HG03558 (cell line): ENCODE data around the gene CIPC.

Experiments used
- ATAC-seq: cut with Tn5 transposase; IDR thresholded peaks from one replicate; pipeline ENCODE4 v1.9.1; 2021; ENCODE audit warnings: moderate number of reproducible peaks; ENCODE audit not compliant: unreplicated experiment; ENCODE audit errors: extremely low read depth

Gene CIPC

DNA sequence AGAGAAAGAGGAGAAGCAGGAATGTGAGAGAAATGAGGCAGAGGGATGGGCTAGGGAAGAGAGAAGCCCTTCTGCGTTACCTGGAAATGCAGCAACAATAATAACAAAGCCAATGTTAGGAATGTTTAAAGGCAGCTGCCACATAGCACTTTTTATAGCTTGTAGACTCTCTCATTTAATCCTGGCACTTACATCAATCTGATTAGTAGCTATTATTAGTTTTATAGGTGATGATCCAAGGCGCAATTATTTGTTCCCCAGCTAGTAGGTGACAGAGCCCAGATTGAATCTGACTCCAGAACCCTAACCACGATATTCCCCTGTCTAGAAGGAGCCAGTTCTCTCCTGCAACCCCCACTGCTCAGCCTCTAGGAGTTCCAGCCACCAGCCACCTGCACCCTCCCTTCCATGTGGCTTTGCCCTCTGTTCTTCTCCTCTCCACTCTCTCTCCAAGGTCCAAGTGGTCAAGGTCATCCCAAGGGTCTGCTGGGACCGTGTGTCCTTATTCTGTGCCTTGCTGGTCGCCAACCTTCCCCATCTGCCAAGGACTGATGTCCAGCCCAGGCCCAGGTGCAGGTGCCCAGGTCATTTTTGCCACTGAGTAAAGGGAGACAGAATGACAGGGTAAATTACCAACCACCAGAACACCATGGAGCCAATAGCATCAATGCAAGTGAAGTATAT is 29.4 kb upstream of the CIPC start:
- no peak for ATAC-seq

DNA sequence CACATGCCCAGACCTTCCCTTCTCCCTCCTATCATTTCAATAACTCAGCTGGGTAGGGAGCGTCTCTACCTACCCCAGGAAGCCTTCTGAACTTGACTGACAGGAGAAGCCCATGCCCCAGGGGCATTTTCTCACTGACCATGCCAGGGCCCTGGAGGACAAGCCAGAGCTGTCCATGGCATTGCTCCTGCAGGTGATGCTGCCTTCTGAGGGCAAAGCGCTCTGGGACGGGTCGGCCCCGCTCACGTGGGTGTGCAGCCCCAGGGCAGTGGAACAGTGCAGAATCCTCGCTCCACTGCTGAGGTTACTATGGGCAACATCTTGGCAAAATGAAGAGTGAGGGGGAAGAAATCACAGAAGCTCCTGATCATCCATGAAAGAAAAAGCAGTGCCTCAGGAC is 28.5 kb upstream of the CIPC start:
- ATAC-seq = no peak

DNA sequence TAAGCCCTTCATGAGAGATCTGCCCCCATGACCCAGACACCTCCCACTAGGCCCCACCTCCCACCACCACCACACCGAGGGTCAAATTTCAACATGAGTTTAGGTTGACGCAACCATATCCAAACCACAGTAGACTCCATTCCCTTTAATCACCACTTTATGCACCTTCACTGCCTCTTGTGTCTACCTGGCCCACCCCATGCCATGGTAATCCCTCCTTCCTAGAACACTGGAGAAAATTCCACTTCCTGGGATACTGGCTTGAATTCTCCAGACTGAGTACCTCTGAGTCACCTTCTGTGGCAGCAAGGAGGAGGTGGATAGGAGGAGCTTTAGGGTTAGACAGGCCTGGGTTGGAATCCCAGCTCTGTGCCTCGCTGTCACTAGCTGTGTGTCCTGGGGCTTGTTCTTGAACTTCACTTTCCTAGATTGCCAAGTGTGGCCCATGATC is 26.1 kb upstream of the CIPC start:
- no peak for ATAC-seq

DNA sequence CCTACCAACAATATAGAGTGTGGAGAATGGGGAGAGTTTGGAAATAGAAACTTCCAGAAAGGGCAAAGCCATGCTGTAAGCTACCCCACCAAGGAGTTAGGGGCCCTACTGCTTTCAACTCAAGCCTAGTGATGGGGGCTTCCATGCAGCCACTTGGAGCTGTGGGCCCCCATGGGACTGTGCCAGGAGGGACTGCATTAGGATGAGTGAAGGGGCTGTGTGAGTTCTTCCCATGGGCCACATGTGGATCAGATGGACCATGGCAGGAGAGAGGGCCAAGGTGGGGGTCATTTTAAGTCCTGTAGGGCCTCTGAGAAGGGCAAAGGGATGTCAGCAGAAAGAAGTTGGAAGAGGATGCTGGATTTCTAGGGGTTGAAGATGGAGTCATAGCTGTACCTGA is 23.1 kb upstream of the CIPC start:
- ATAC-seq = no peak

DNA sequence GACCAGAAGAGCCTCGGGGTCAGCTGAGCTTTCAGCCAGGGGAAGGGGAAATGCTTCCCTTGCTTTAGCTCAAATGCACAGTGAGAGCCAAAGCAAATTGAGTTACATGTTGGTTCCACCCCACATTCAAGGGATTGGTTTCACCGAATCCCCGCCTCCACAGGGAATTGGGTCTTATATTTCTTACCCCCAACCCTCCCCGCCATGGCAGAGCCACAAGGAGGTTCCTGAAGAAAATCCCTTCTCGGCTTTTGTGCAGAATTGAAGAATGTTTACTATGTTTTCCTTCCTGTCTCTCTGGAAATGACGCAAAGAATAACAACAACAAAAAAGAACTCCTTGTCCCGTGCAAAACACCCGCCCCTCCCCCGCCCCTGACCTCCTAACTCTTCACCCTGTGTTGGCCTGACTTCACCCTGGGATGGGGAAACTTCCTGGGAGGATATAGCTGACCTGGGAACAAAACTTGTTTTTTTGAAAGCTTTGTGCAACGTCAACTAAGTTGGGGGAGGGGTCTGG is 21.9 kb upstream of the CIPC start:
- ATAC-seq = no peak

DNA sequence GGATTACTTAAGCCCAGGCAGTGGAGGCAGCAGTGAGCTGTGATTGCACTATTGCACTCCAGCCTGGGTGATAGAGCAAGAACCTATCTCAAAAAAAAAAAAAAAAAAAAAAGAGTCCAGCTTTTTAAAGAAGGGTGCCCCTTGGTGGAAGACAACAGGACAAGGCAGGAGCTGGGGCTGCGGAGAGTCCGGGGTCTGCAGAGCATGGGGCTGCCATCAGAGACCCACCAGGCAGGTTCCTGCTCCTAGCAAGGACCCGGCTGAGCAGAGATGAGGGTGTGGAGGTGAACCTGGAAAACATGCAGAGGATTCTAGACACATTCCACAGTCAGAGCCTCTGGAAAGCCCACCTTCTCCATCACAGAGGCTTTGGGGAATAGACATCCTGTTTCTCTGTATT is 21.0 kb upstream of the CIPC start:
- no peak for ATAC-seq

DNA sequence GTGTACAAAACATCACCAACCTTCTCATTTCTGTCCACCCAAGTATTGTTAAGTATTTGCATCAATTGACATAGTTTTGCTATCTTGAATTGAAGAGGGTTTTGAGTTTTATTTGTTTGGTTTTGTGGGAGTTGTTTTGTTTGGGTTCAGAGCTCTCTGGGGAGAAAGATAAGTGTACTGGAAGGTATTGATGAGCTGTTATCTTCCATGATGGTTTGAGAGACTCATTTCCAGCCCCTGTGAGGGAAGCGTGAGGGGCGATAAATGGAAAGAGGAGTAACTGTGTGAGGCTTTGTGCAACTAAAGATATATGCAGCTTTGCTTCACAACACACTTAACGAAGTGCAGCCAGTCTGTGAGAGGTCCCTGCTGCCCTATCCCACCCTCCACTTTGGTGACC is 15.7 kb upstream of the CIPC start:
- ATAC-seq = no peak

DNA sequence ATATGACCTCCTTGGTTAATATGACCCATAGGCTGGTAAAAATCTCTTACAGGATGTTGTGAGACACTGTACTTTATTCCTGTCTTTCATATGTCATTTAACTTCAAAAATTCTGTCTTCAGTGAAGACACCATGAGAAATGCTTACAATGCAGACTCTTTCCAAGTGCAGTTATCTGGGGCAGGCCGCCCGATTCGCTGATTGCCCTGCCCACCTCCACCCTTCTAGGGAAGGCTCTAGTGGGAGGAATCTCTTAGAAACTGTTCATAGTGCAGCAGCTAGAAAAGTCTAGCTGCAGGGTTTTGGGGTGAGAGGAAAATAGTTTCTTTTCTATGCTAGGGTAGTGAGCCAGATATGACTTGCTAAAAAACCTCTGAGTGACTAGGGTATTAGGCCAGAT is 15.0 kb upstream of the CIPC start:
- no peak for ATAC-seq

DNA sequence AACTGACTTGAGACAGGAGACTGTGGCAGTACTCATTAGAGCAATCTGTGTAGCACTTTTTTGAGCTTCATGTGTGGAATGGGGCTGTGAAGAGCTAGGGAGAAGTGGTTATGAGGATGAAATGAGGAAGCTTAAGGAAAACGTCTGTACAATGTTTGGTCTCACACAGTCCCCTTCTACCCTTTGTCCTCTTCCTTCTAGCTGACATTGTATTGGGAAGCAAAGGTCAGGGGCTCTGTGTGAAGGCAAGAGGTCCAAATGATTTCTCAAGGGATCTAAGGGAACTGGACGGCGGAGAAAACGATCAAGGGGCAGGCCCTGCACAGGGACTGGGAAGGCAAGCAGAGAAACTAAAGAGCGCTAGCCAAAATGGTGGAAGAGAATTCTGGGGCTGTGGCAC is 13.1 kb upstream of the CIPC start:
- no peak for ATAC-seq

DNA sequence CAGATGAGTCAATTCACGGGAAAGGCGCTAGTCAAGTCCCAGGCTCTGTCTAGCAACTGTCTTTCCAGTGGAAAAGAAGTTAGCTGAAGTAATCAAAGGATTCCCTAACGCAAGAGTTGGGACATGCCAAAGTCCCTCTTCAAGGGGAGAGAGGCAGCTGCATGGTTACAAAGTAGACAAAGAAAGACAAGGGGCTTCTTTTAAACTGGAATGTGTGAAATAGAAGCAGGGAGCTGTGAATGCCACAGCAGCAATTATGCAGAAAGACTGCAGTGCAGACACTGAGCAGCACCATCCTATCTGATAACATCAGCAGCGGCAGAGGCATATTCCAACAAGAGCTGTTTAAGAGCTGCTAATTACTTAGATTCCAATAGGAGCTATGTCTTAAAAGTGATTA is 12.5 kb upstream of the CIPC start:
- ATAC-seq = no peak

DNA sequence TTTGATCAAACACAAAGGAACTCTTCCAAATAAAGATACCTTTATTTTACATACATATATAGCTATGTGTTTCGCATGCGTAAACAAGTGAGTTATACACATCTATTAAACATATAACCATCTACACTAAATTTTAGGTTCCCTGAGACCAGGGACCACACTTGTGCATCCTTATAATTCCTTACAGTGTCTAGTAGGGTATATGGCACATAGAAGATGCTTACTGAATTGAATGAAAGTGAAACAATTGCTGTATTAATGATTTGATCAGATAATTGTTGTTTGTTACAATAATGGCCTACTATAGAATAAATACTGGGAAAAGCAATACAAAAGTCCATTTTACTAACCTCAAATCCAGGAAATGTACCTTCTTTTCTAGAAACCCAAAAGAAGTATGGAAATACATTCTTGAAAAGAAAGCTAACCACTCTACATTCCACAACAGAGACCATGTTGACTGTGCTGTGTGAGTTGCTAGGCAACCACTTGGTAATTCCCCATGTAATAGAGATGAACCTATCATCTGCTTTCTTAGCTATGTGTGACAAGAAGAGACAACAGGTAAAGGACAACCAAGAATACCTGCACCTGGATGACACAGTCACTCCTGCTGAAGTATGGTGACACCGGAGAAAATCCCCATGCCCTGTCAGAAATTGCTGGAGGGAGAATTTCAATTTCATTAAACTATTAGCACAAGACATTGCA is 11.9 kb upstream of the CIPC start:
- ATAC-seq = no peak

DNA sequence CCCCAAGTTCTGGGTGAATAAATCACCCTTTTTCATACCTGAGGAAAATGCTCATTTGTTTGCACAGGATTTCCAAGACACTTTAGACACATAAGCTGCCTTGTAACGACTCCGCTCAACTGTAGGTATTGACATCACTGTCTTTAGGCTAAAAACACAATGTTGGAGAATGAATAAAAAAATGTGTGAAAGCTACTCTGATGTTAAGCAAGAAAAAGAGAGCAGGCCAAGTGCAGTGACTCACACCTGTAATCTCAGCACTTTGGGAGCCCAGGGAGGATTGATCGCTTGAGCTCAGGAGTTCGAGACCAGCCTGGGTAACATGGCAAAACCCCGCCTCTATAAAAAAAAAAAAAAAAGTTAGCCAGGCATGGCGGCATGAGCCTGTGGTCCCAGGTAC is 11.1 kb upstream of the CIPC start:
- ATAC-seq = no peak

DNA sequence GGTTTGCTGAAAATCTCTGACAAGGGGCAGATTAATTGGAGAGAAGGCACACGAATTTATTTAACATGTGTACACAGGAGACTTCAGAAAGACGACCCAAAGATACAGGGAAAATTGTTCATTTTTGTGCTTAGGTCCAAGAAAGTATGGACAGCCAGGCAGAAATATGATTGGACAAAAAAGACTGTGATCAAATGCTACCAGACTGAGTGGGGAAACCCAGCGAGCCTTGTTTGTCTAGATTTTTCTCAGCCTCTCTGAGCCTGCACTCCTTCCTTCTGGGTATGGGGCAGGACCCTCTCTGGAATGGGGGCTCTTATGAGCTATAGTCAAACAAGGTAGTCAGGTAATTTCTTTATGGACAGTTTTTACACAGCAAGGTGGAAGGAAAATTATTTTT is 10.4 kb upstream of the CIPC start:
- no peak for ATAC-seq

DNA sequence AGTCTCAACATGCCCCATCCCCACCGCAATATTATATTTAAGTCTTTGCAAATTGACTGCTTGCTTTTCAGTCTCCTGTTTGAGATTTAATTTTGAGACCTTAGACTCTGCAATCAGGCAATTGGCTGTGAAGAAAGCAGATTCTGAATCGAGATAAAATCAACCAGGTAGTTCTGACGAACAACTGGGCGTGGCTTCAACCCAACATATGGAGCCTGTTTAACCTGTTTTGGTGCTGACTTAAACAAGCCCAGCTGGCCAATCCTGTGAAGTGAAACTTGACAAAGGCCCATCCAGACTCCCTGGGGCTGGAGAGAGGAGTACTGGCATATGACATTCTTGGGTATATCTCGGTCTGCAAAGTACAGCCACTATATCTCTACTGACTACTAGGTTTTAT is 9.8 kb upstream of the CIPC start:
- ATAC-seq = no peak

DNA sequence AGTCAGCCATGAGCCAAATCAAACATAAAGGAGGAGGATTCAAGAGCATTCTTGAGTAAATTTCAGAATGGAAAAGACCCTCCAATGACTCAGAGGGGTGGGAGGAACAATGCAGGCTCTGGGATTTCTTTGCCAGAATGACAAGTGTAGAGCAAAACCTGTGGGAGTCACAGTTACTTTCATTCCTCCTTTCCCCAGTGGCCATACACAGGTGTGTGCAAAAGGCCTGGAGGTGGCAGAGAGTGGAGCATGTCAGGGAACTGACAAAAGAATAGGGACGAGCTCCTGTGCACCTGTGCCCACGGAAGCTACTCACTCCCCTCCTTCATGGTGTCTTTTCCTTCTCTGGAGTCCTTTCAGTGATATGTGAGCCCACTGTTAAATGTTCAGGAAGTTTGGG is 9.4 kb upstream of the CIPC start:
- ATAC-seq = no peak

DNA sequence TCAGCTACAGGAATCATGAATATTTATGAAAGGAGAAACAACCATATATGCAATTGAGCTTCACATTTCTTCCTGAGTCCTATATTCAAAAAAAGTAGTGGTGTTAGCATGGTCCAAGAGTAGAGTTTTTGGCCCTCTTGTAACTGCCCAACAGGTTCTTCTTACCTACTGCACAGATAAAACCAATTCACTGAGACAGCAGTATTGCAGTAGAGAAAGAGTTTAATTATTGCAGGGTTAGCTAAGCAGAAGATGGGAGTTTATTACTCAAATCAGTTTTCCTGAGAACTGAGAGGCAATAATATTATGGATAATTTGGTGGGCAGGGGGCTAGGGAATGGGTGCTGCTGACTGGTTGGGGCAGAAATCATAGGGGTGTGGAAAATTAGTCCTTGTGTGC is 6.5 kb upstream of the CIPC start:
- no peak for ATAC-seq

DNA sequence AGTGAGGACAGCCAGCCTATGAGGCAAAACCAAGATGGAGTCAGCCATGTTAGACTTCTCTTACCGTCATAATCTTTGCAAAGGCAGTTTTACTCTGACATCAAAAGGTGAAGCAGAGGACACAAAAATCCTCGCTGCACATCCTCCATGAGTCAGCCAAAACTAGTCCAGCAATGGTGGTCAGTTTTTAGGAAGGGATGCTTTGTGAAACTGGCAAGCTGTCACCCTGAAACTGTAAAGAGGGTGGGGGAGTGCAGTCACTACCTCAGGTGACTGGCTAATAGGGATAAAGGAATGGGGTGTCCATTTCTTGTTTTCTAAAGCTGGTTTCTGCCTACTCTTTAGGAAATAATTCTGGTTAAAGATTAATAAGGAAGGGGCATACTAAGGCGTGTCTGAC is 5.4 kb upstream of the CIPC start:
- ATAC-seq = no peak

DNA sequence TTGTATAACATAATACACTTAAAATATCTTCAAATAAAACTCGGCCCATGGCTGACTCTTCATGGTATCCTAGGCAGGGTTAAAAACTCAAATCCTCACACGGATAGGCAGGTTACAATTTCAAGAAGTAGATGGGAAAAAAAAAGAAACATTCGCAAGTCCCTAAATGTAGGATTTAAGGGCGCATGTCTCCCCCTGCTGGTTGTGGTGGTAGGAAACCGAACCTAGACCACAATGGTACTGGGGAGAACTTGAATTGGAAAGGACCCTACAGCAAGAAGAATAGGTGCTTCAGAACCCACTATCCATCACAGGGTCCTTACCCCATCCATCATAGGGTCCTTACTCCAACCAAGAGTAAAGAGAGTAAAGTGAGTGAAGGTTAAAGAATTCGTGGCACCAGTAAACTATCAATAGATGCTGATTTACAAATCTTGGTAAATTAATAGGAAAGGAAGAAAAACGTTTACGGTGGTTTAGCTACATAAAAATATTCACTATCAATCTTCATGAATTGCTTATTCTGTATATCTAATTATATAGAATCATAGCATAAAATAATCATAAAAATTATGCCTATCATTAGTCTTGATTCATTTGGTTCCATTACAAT is 3.3 kb upstream of the CIPC start:
- ATAC-seq = no peak

DNA sequence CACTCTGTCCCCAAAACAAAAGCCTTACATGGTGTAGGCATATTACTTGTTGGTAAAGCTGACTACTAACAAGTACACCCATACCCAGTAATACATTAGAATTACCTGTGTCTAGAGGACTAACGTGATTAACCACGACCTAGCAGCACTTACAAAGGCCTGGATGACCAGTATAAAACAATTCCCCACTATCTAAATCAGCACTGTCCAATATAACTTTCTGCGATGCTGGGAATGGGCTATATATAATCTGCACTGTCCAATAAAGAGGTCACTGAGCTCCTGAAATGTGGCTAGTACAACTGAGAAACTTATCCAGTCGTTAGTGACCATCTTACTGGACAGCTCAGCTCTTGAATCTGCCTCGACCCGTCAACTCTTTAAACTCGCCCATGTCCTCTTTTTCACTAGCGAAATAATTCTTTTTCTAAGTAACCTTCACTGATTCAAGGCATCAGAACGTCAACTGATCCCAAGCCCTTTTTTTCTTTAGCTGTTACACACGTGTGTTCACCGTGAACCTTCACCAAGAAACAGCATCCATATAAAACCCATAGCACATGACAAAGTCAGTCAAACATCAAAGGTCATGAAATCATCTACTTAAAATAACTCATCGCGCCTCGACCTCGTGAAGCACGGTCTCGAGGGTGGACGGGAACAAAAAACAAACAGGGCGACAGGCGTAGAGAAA is 905 bp upstream of the CIPC start:
- no peak for ATAC-seq

DNA sequence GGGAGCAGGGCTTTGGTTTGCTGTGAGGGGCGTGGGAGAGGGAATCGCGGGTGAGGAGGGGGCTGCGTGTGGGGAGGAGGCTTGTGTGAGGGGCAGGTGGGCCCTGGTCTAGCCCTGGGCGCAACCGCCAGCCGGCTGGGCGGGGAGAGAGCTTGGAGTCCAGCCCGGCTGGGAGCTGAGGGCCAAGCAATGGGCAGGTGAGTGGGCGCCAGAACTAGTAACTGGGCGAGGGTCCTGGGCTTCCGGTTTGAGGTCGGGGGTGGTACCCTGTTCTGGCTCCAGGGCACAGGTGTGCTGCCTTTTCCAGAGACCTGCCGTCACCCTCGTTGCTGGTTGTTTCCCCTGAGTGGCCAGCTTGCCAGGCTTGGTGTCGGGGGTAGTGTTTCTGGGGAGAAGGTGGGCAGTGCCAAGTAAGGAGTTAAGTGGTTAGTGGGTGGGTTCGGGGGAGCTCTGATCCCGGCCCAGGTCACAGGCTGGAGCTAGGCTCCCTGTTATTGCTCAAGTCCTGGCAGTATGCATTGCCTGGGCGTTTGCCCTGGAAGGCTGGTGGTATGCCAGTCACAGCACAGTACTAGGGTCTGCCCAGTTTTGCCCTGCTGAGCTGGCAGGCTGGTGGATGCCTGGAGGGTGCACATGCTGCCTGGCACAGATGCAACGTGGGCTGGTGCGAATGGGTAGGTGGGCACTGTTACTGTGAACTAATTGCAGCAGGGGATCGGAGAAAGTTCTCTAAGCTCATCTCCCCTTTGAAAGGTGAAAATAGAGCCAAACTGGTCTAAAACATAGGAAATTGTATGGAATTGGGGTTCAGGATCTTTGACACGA is 683 bp downstream of the CIPC start:
- no peak for ATAC-seq
